Cardiac muscle cell (in vitro differentiated cells and primary cell): Measurements from ENCODE around the gene SPO11. TPM values are rescaled to one million over a fixed set of nuclear protein-coding genes. Genes with fewer than 3 reads are reported as not detected.

Experiments used
- DNase-seq, 2 donors: peaks; one replicate each; pipeline versions ENCODE4 v3.0.0 to v3.0.0-alpha.2; 2010 to 2017; ENCODE audit warnings: low read depth in 1 of 2, low spot score in 1 of 2
- H3K27ac ChIP-seq: fragments of 200-600 bp; sonication (generic); 2 replicates; pipeline ENCODE4 v1.5.1; 2016
- H3K27me3 ChIP-seq: fragments of 200-600 bp; sonication (generic); 2 replicates; pipeline ENCODE4 v1.6.0; 2016; ENCODE audit warnings: control low read depth
- H3K36me3 ChIP-seq: fragments of 200-600 bp; sonication (generic); 2 replicates; pipeline ENCODE4 v1.5.1; 2016; ENCODE audit warnings: control low read depth
- H3K4me1 ChIP-seq: fragments of 200-600 bp; sonication (generic); 2 replicates; pipeline ENCODE4 v1.8.1; 2017; ENCODE audit warnings: low read depth, mild to moderate bottlenecking, mixed run types
- H3K4me3 ChIP-seq: fragments of 200-600 bp; sonication (generic); 2 replicates; pipeline ENCODE4 v1.5.1; 2016; ENCODE audit warnings: mild to moderate bottlenecking
- H3K9me3 ChIP-seq: fragments of 200-600 bp; sonication (generic); 2 replicates; pipeline ENCODE4 v1.5.1; 2017; ENCODE audit warnings: low read depth, mild to moderate bottlenecking, control low read depth
- CTCF ChIP-seq: IDR thresholded peaks from 2 replicates; pipeline ENCODE4 v1.5.1; 2012; ENCODE audit warnings: low read depth, mild to moderate bottlenecking, low read length
- polyA plus RNA-seq: library from polyadenylated mRNA; unstranded; fragments of >200 nt; fragmentation: Nextera tagmentation; extraction: Ambion mirVana; gene quantifications from 2 replicates; pipeline ENCODE4 v1.2.1, GENCODE V29; 2016
- total RNA-seq: library from RNA; depleted of rRNA; stranded (reverse); fragments of >200 nt; gene quantifications from 2 replicates; pipeline ENCODE4 v1.2.3, GENCODE V29; 2016

Gene SPO11
- total and polyA plus RNA-seq, 2 experiments from 2014 or later = not detected

- Histone ChIP-seq H3K4me1 (no peaks in the 10 kb centered on the region), H3K36me3 (no peaks in the 10 kb centered on the region), H3K27me3 (no peaks in the 10 kb centered on the region), H3K27ac (no peak overlapping the region), H3K9me3 (no peaks in the 10 kb centered on the region), H3K4me3 (no peak overlapping the region)
- DNase-seq = no peak
- TF ChIP-seq CTCF = no peak
These were observed 12.8 kb upstream of the SPO11 start for GRCh38 chr20:57316795-57317201.

- no peaks in the 10 kb centered on the region for H3K4me1 ChIP-seq
- H3K9me3 ChIP-seq = no peaks in the 10 kb centered on the region
- no peak overlapping the region for H3K27ac ChIP-seq
- H3K4me3 ChIP-seq = no peak overlapping the region
- no peak for TF ChIP-seq CTCF
- no peak for DNase-seq
- H3K27me3 ChIP-seq = no peaks in the 10 kb centered on the region
- H3K36me3 ChIP-seq = no peaks in the 10 kb centered on the region
These were observed 12.3 kb upstream of the SPO11 start for GRCh38 chr20:57317316-57317788.

- no peak overlapping the region for H3K27ac ChIP-seq
- H3K36me3 ChIP-seq = no peaks in the 10 kb centered on the region
- H3K27me3 ChIP-seq = no peaks in the 10 kb centered on the region
- TF ChIP-seq CTCF = no peak
- H3K4me1 ChIP-seq = no peaks in the 10 kb centered on the region
- H3K4me3 ChIP-seq = no peak overlapping the region
- no peaks in the 10 kb centered on the region for H3K9me3 ChIP-seq
- no peak for DNase-seq
These were observed 11.7 kb upstream of the SPO11 start for GRCh38 chr20:57317789-57318371.

GRCh38 chr20:57319584-57319983, 10.0 kb upstream of the SPO11 start:
- no peaks in the 10 kb centered on the region for H3K27me3 ChIP-seq
- DNase-seq = no peak
- H3K27ac ChIP-seq = no peak overlapping the region
- no peaks in the 10 kb centered on the region for H3K36me3 ChIP-seq
- no peaks in the 10 kb centered on the region for H3K4me1 ChIP-seq
- no peak for TF ChIP-seq CTCF
- no peak overlapping the region for H3K4me3 ChIP-seq
- H3K9me3 ChIP-seq = no peaks in the 10 kb centered on the region

GRCh38 chr20:57320358-57320757, 9.2 kb upstream of the SPO11 start:
- TF ChIP-seq CTCF = no peak
- no peaks in the 10 kb centered on the region for H3K9me3 ChIP-seq
- no peaks in the 10 kb centered on the region for H3K36me3 ChIP-seq
- H3K4me3 ChIP-seq = no peak overlapping the region
- no peaks in the 10 kb centered on the region for H3K4me1 ChIP-seq
- no peak for DNase-seq
- H3K27ac ChIP-seq = no peak overlapping the region
- no peaks in the 10 kb centered on the region for H3K27me3 ChIP-seq
